HepG2 (cell line): Measurements from ENCODE around the gene ZNF839. TPM values are rescaled to one million over a fixed set of nuclear protein-coding genes. Genes with fewer than 3 reads are reported as not detected.

ENCODE experiments used
- ARID2 ChIP-seq: sonication (generic); formaldehyde crosslinking; IDR thresholded peaks from 2 replicates; pipeline ENCODE4 v1.8.1; 2022; ENCODE audit warnings: mild to moderate bottlenecking, missing genetic modification reagents, borderline replicate concordance
- GABPB1 ChIP-seq: IDR thresholded peaks from 2 replicates; pipeline ENCODE4 v1.6.1; 2016; ENCODE audit warnings: mild to moderate bottlenecking, missing genetic modification reagents, moderate library complexity, missing compliant biosample characterization
- HMG20A ChIP-seq: IDR thresholded peaks from 2 replicates; pipeline ENCODE4 v1.6.1; 2016; ENCODE audit warnings: borderline replicate concordance
- HOXA7 ChIP-seq: sonication (generic); formaldehyde crosslinking; IDR thresholded peaks from 2 replicates; pipeline ENCODE4 v1.8.1; 2022; ENCODE audit warnings: mild to moderate bottlenecking, missing genetic modification reagents, moderate library complexity
- IKZF1 ChIP-seq: fragments of 450-650 bp; IDR thresholded peaks from 2 replicates; pipeline ENCODE4 v1.7.1; 2016
- IRF2 ChIP-seq: IDR thresholded peaks from 2 replicates; pipeline ENCODE4 v1.6.1; 2018; ENCODE audit warnings: missing genetic modification reagents, missing compliant biosample characterization
- MTF2 ChIP-seq: sonication (generic); formaldehyde crosslinking; IDR thresholded peaks from 2 replicates; pipeline ENCODE4 v1.5.0; 2020; ENCODE audit warnings: missing genetic modification reagents, borderline replicate concordance
- MYC ChIP-seq: sonication (generic); formaldehyde crosslinking; IDR thresholded peaks from 2 replicates; pipeline ENCODE4 v1.9.0; 2021; ENCODE audit warnings: missing genetic modification reagents, borderline replicate concordance
- NFKB2 ChIP-seq: sonication (generic); formaldehyde crosslinking; IDR thresholded peaks from 2 replicates; pipeline ENCODE4 v1.4.0; 2020; ENCODE audit warnings: missing genetic modification reagents, borderline replicate concordance
- NKX3-1 ChIP-seq: sonication (generic); formaldehyde crosslinking; IDR thresholded peaks from 2 replicates; pipeline ENCODE4 v1.5.0; 2020; ENCODE audit warnings: missing genetic modification reagents
- TMF1 ChIP-seq: sonication (generic); formaldehyde crosslinking; IDR thresholded peaks from 2 replicates; pipeline ENCODE4 v1.8.1; 2022; ENCODE audit warnings: low read depth, missing genetic modification reagents
- ZEB1 ChIP-seq: IDR thresholded peaks from 2 replicates; pipeline ENCODE4 v1.6.1; 2012; ENCODE audit warnings: mild to moderate bottlenecking, low read depth, inconsistent platforms; ENCODE audit not compliant: insufficient replicate concordance
- ZFP36L2 ChIP-seq: sonication (generic); formaldehyde crosslinking; IDR thresholded peaks from 2 replicates; pipeline ENCODE4 v1.4.0; 2020; ENCODE audit warnings: missing genetic modification reagents
- ZFP62 ChIP-seq: sonication (generic); formaldehyde crosslinking; IDR thresholded peaks from 2 replicates; pipeline ENCODE4 v1.4.0; 2020; ENCODE audit warnings: missing genetic modification reagents
- ZNF160 ChIP-seq: sonication (generic); formaldehyde crosslinking; IDR thresholded peaks from 2 replicates; pipeline ENCODE4 v1.8.0; 2022; ENCODE audit warnings: mild to moderate bottlenecking, inconsistent platforms, missing genetic modification reagents
- ZNF557 ChIP-seq: sonication (generic); formaldehyde crosslinking; IDR thresholded peaks from 2 replicates; pipeline ENCODE4 v1.4.0; 2020; ENCODE audit warnings: missing genetic modification reagents
- polyA plus RNA-seq, 8 experiments: library from polyadenylated mRNA; depleted of rRNA in 3 of 8; stranded (reverse) in 7 of 8; unstranded in 1 of 8; fragments of >200 nt; fragmentation: Illumina TruSeq in 4 of 8; extraction: Trizol in 4 of 8; gene quantifications; 2 replicates each; pipeline versions ENCODE4 v1.2.1 to v1.2.3, GENCODE V29; 2011 to 2016; ENCODE audit warnings: low read depth in 4 of 8, missing spikeins in 1 of 8, mixed read lengths in 1 of 8; ENCODE audit not compliant: insufficient read depth in 1 of 8
- total RNA-seq, 5 experiments: library from RNA; depleted of rRNA; stranded (reverse); fragments of >200 nt; fragmentation: Illumina TruSeq; extraction: Trizol; gene quantifications; 2 replicates each; pipeline ENCODE4 v1.2.3, GENCODE V29; 2016; ENCODE audit warnings: low read depth in 1 of 5
- TF ChIP-seq, protein P1 (sequence below): IDR thresholded peaks from 2 replicates; pipeline ENCODE4 v1.6.1; 2016; ENCODE audit warnings: mild to moderate bottlenecking, missing biosample characterization, missing genetic modification reagents
- TF ChIP-seq, protein P2 (sequence below): sonication (generic); formaldehyde crosslinking; IDR thresholded peaks from 2 replicates; pipeline ENCODE4 v1.4.0; 2020; ENCODE audit warnings: missing genetic modification reagents
- TF ChIP-seq, protein P3 (sequence below): sonication (generic); formaldehyde crosslinking; IDR thresholded peaks from 2 replicates; pipeline ENCODE4 v1.5.0; 2020; ENCODE audit warnings: mild to moderate bottlenecking, missing genetic modification reagents
- TF ChIP-seq, protein P4 (sequence below): sonication (generic); formaldehyde crosslinking; IDR thresholded peaks from 2 replicates; pipeline ENCODE4 v1.5.0; 2020; ENCODE audit warnings: missing genetic modification reagents, mild to moderate bottlenecking, borderline replicate concordance

Gene ZNF839
- total and polyA plus RNA-seq, 2 of the 13 experiments (the other 11 are each of a cell fraction or from before 2014, with no cell fraction given): 11.1 to 12.8 TPM

DNA sequence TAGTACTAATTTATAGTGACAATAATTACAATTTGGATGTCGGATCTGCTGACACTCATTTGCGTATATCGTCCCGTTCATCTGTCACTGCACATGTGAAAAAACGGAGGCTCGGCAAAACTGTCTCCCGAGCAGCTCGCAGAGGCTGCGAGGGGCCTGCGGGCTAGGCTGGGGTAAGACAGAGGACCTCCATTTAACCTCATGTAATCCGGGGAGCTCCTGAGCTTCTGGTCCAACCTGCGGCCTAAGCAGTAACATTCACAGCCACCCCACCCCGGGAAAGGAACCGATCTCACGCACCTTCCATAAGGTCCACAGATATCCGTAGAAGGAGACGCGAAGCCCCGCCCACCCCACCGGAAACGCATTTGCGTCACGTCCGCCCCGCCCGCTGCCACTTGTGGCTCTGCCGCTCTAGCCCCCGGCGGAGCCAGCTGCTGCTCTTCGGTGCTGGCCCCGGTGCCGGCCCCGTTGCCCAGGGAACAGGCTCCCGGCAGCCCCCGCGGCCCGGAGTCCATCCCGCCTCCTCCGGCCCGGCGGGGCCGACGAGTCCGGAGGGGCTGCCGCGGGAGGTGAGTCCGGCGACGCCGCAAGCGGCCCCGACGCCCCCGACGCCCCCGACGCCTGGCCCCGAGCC is 43.1 kb downstream of the ZNF839 start, which contains the start of the genes CINP and TECPR2 (continued):
- TF ChIP-seq ZNF557 (CRISPR knock-in tag): no peak
- TF ChIP-seq, protein P1, sequence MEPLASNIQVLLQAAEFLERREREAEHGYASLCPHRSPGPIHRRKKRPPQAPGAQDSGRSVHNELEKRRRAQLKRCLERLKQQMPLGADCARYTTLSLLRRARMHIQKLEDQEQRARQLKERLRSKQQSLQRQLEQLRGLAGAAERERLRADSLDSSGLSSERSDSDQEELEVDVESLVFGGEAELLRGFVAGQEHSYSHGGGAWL (CRISPR knock-in tag): peak; percentile 40; the same call in 1 of the 2 replicates
- peak; percentile 41; the same call in 1 of the 2 replicates for TF ChIP-seq NFKB2 (CRISPR knock-in tag)
- TF ChIP-seq IRF2 (CRISPR knock-in tag): peak; percentile 81
- peak; percentile 95 for TF ChIP-seq GABPB1 (CRISPR knock-in tag)
- no peak for TF ChIP-seq ARID2 (CRISPR knock-in tag)
- no peak for TF ChIP-seq HOXA7
- no peak for TF ChIP-seq MTF2 (CRISPR knock-in tag)
- no peak; the same call in 1 of the 2 replicates for TF ChIP-seq ZNF160 (CRISPR knock-in tag)
- TF ChIP-seq, protein P2, sequence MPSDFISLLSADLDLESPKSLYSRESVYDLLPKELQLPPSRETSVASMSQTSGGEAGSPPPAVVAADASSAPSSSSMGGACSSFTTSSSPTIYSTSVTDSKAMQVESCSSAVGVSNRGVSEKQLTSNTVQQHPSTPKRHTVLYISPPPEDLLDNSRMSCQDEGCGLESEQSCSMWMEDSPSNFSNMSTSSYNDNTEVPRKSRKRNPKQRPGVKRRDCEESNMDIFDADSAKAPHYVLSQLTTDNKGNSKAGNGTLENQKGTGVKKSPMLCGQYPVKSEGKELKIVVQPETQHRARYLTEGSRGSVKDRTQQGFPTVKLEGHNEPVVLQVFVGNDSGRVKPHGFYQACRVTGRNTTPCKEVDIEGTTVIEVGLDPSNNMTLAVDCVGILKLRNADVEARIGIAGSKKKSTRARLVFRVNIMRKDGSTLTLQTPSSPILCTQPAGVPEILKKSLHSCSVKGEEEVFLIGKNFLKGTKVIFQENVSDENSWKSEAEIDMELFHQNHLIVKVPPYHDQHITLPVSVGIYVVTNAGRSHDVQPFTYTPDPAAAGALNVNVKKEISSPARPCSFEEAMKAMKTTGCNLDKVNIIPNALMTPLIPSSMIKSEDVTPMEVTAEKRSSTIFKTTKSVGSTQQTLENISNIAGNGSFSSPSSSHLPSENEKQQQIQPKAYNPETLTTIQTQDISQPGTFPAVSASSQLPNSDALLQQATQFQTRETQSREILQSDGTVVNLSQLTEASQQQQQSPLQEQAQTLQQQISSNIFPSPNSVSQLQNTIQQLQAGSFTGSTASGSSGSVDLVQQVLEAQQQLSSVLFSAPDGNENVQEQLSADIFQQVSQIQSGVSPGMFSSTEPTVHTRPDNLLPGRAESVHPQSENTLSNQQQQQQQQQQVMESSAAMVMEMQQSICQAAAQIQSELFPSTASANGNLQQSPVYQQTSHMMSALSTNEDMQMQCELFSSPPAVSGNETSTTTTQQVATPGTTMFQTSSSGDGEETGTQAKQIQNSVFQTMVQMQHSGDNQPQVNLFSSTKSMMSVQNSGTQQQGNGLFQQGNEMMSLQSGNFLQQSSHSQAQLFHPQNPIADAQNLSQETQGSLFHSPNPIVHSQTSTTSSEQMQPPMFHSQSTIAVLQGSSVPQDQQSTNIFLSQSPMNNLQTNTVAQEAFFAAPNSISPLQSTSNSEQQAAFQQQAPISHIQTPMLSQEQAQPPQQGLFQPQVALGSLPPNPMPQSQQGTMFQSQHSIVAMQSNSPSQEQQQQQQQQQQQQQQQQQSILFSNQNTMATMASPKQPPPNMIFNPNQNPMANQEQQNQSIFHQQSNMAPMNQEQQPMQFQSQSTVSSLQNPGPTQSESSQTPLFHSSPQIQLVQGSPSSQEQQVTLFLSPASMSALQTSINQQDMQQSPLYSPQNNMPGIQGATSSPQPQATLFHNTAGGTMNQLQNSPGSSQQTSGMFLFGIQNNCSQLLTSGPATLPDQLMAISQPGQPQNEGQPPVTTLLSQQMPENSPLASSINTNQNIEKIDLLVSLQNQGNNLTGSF (CRISPR knock-in tag): no peak
- TF ChIP-seq ZFP62 (CRISPR knock-in tag): no peak
- TF ChIP-seq, protein P3, sequence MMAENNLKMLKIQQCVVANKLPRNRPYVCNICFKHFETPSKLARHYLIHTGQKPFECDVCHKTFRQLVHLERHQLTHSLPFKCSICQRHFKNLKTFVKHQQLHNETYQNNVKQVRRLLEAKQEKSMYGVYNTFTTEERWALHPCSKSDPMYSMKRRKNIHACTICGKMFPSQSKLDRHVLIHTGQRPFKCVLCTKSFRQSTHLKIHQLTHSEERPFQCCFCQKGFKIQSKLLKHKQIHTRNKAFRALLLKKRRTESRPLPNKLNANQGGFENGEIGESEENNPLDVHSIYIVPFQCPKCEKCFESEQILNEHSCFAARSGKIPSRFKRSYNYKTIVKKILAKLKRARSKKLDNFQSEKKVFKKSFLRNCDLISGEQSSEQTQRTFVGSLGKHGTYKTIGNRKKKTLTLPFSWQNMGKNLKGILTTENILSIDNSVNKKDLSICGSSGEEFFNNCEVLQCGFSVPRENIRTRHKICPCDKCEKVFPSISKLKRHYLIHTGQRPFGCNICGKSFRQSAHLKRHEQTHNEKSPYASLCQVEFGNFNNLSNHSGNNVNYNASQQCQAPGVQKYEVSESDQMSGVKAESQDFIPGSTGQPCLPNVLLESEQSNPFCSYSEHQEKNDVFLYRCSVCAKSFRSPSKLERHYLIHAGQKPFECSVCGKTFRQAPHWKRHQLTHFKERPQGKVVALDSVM: peak; percentile 10; the same call in 1 of the 2 replicates
- TF ChIP-seq IKZF1: no peak
- no peak; the same call in 1 of the 2 replicates for TF ChIP-seq NKX3-1 (CRISPR knock-in tag)
- TF ChIP-seq, protein P4, sequence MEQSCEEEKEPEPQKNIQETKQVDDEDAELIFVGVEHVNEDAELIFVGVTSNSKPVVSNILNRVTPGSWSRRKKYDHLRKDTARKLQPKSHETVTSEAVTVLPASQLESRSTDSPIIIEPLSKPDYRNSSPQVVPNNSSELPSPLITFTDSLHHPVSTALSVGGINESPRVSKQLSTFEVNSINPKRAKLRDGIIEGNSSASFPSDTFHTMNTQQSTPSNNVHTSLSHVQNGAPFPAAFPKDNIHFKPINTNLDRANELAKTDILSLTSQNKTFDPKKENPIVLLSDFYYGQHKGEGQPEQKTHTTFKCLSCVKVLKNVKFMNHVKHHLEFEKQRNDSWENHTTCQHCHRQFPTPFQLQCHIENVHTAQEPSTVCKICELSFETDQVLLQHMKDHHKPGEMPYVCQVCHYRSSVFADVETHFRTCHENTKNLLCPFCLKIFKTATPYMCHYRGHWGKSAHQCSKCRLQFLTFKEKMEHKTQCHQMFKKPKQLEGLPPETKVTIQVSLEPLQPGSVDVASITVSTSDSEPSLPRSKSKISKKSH (CRISPR knock-in tag): no peak; the same call in 1 of the 2 replicates
- TF ChIP-seq HMG20A: no peak
- no peak for TF ChIP-seq ZEB1
- no peak for TF ChIP-seq MYC (CRISPR knock-in tag)
- no peak for TF ChIP-seq ZFP36L2 (CRISPR knock-in tag)
- no peak for TF ChIP-seq TMF1 (CRISPR knock-in tag)
